Keratinocyte (primary cell): ENCODE measurements around the gene BEST1. TPM values are rescaled to one million over a fixed set of nuclear protein-coding genes. Genes with fewer than 3 reads are reported as not detected.

Source experiments
- DNase-seq: peaks from one replicate; pipeline ENCODE4 v3.0.0-alpha.2; 2011; ENCODE audit warnings: low read depth, missing footprints, low spot score
- FAIRE-seq: peaks from 2 replicates; lab custom pipeline; 2011; peaks lifted over from hg19 to GRCh38; lab: Jason Lieb, UNC
- H2AFZ ChIP-seq: 2 replicates; pipeline ENCODE4 v1.6.0; 2012; ENCODE audit warnings: low read length, control low read depth, inconsistent platforms; ENCODE audit not compliant: control insufficient read depth
- H3K27ac ChIP-seq: 2 replicates; pipeline ENCODE4 v1.5.1; 2011; ENCODE audit warnings: low read length; ENCODE audit not compliant: control insufficient read depth, insufficient read depth
- H3K27me3 ChIP-seq: 3 replicates; pipeline ENCODE4 v1.6.0; 2011; ENCODE audit warnings: low read length; ENCODE audit not compliant: control insufficient read depth, insufficient read depth; ENCODE audit errors: extremely low read depth
- H3K36me3 ChIP-seq, 2 experiments: 2 replicates in 1 of 2; 3 replicates in 1 of 2; pipeline ENCODE4 v1.5.1; 2011; ENCODE audit warnings: low read length in 2 of 2, mild to moderate bottlenecking in 1 of 2; ENCODE audit not compliant: control insufficient read depth in 2 of 2, insufficient read depth in 2 of 2; ENCODE audit errors: extremely low read depth in 1 of 2
- H3K4me1 ChIP-seq: 3 replicates; pipeline ENCODE4 v1.5.1; 2011; ENCODE audit warnings: low read length; ENCODE audit not compliant: control insufficient read depth, insufficient read depth; ENCODE audit errors: extremely low read depth
- H3K4me2 ChIP-seq: 3 replicates; pipeline ENCODE4 v1.6.0; 2011; ENCODE audit warnings: low read depth, low read length; ENCODE audit not compliant: control insufficient read depth, insufficient read depth; ENCODE audit errors: extremely low read depth
- H3K4me3 ChIP-seq, 3 experiments: fragments of 200-600 bp in 1 of 3; sonication (generic) in 1 of 3; 2 replicates in 2 of 3; 3 replicates in 1 of 3; pipeline ENCODE4 v1.5.1; 2011 to 2016; ENCODE audit warnings: low read length in 3 of 3, mild to moderate bottlenecking in 3 of 3, control low read depth in 2 of 3, inconsistent platforms in 1 of 3, low read depth in 1 of 3, mixed read lengths in 1 of 3, mixed run types in 1 of 3, moderate library complexity in 1 of 3; ENCODE audit not compliant: control insufficient read depth in 2 of 3, insufficient read depth in 2 of 3; ENCODE audit errors: extremely low read depth in 1 of 3
- H3K79me2 ChIP-seq: 2 replicates; pipeline ENCODE4 v1.6.0; 2012; ENCODE audit warnings: low read length; ENCODE audit not compliant: control insufficient read depth, insufficient read depth
- H3K9ac ChIP-seq: 3 replicates; pipeline ENCODE4 v1.6.0; 2011; ENCODE audit warnings: low read length; ENCODE audit not compliant: control insufficient read depth, insufficient read depth; ENCODE audit errors: extremely low read depth
- H3K9me1 ChIP-seq: 3 replicates; pipeline ENCODE4 v1.6.0; 2011; ENCODE audit warnings: low read length; ENCODE audit not compliant: control insufficient read depth, insufficient read depth; ENCODE audit errors: extremely low read depth
- H3K9me3 ChIP-seq: 2 replicates; pipeline ENCODE4 v1.5.1; 2012; ENCODE audit warnings: low read depth, low read length; ENCODE audit not compliant: control insufficient read depth
- H4K20me1 ChIP-seq: 3 replicates; pipeline ENCODE4 v1.6.0; 2011; ENCODE audit warnings: low read length; ENCODE audit not compliant: control insufficient read depth, insufficient read depth; ENCODE audit errors: extremely low read depth
- EZH2 ChIP-seq: IDR thresholded peaks from one replicate; pipeline ENCODE4 v1.6.1; 2012; ENCODE audit warnings: inconsistent platforms, mild to moderate bottlenecking, low read length, moderate library complexity
- dilution Hi-C: fragments of 300-500 bp; cut with MboI; formaldehyde crosslinking; loops from one replicate; pipeline ENCODE4 v1.7.0; 2020; ENCODE audit warnings: low sequenced_read_pairs; ENCODE audit not compliant: extremely low pct_ligation_motif_present
- polyA plus RNA-seq, 5 experiments: library from polyadenylated mRNA; depleted of rRNA in 3 of 5; stranded (reverse) in 3 of 5; stranded (forward) in 1 of 5; unstranded in 1 of 5; fragments of >200 nt; gene quantifications; 1 replicate in 1 of 5; 2 replicates in 3 of 5; 3 replicates in 1 of 5; pipeline versions ENCODE4 v1.2.1 to v1.2.3, GENCODE V29; 2011 to 2012; ENCODE audit warnings: missing spikeins in 2 of 5, low read depth in 1 of 5, low replicate concordance in 1 of 5
- TF ChIP-seq, protein P1 (sequence below), 3 experiments: IDR thresholded peaks in 1 of 3; conservative IDR thresholded peaks in 1 of 3; optimal IDR thresholded peaks in 1 of 3; 2 replicates in 2 of 3; 3 replicates in 1 of 3; pipeline versions ENCODE3 to v1.5.1; 2011; ENCODE audit warnings: low read length in 3 of 3, mild to moderate bottlenecking in 3 of 3, moderate library complexity in 2 of 3, control low read depth in 1 of 3, inconsistent platforms in 1 of 3; ENCODE audit not compliant: insufficient read depth in 2 of 3; ENCODE audit errors: extremely low read depth in 1 of 3

Gene BEST1
- polyA plus RNA-seq, 1 donor (not counting 4 experiments of a cell fraction or from before 2014, with no cell fraction given) = 0.13 TPM

DNA sequence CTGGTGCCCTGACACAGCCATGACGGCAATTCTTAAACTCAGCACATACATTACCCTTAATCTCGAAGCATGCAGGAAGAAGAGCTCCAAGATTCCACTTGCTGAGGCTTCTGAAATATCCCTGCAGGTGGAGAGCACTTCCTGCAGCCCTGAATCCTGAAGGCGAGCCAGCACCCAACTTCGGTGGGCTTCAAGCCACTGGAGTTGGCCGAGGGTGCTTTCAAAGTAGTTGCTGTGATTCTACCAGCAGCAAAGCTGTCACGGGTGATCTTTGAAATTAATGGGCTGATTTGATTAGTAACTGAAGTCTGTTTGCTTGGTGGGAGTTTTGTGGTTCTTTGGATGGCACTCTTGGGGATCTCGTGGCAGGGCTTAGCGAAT is 26.3 kb downstream of the BEST1 start:
- H3K9me3 ChIP-seq = no peaks in the 10 kb centered on the region
- no peak for FAIRE-seq
- no peak overlapping the region for H3K4me2 ChIP-seq
- TF ChIP-seq, protein P1, sequence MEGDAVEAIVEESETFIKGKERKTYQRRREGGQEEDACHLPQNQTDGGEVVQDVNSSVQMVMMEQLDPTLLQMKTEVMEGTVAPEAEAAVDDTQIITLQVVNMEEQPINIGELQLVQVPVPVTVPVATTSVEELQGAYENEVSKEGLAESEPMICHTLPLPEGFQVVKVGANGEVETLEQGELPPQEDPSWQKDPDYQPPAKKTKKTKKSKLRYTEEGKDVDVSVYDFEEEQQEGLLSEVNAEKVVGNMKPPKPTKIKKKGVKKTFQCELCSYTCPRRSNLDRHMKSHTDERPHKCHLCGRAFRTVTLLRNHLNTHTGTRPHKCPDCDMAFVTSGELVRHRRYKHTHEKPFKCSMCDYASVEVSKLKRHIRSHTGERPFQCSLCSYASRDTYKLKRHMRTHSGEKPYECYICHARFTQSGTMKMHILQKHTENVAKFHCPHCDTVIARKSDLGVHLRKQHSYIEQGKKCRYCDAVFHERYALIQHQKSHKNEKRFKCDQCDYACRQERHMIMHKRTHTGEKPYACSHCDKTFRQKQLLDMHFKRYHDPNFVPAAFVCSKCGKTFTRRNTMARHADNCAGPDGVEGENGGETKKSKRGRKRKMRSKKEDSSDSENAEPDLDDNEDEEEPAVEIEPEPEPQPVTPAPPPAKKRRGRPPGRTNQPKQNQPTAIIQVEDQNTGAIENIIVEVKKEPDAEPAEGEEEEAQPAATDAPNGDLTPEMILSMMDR (optimal IDR thresholded peaks at IDR 0.05 in 1 of 3, IDR thresholded peaks at IDR 0.05 in 1 of 3, conservative IDR thresholded peaks at IDR 0.05 in 1 of 3; ENCODE audit: extremely low read depth in 1 of 3, insufficient read depth in 2 of 3, low read length in 3 of 3) = no peak
- no peak for TF ChIP-seq EZH2
- no peak overlapping the region for H2AFZ ChIP-seq
- no peak overlapping the region for H3K27ac ChIP-seq
- H3K4me1 ChIP-seq = peaks cover 38% of the 10 kb centered on the region
- H3K36me3 ChIP-seq = no peaks in the 10 kb centered on the region
- H3K9me1 ChIP-seq = no peaks in the 10 kb centered on the region
- no peak overlapping the region for H3K4me3 ChIP-seq
- no peak overlapping the region for H3K9ac ChIP-seq
- H3K27me3 ChIP-seq = no peaks in the 10 kb centered on the region
- dilution Hi-C loops = no loop called here
- no peaks in the 10 kb centered on the region for H3K79me2 ChIP-seq
- DNase-seq = no peak
- no peaks in the 10 kb centered on the region for H4K20me1 ChIP-seq

DNA sequence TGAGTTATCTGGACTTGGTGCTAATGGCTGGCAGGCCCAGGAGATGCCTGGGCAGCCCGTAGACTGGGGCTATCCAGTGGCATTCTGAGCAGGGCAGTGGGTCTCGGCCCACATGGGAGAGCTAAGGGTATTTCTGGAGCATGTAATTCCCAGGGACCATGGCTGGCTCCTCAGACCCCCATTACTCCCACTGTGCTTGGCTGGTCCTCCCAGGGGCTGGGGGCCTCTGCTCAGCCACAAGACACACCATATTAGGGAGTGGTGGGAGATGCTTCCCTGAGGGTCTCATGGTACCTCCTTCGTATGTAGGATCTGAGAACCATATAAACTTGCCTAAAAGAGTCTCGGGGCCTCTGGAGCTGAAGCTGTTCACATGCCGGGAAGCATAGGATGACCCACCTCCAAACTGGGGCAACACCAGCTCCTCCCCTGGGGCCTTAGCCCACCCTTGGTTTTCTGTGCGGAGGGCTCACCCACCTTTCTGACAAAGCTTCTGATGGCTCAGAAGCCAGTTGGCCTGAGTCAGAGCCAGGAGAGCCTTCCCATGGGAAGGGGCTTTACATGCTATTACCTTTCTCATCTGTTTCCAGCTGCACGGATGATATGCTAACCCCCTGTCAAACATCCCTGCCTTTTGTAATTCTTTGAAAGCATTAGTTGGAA is 26.8 kb downstream of the BEST1 start:
- Histone ChIP-seq H3K4me2 (no peak overlapping the region), H4K20me1 (no peaks in the 10 kb centered on the region), H3K27me3 (no peaks in the 10 kb centered on the region), H3K79me2 (no peaks in the 10 kb centered on the region), H3K4me3 (no peak overlapping the region), H3K9me3 (no peaks in the 10 kb centered on the region), H3K9ac (no peak overlapping the region), H3K36me3 (no peaks in the 10 kb centered on the region), H3K4me1 (peaks cover 37% of the 10 kb centered on the region), H3K27ac (no peak overlapping the region), H3K9me1 (no peaks in the 10 kb centered on the region), H2AFZ (no peak overlapping the region)
- TF ChIP-seq, protein P1 (optimal IDR thresholded peaks at IDR 0.05 in 1 of 3, IDR thresholded peaks at IDR 0.05 in 1 of 3, conservative IDR thresholded peaks at IDR 0.05 in 1 of 3; ENCODE audit: extremely low read depth in 1 of 3, insufficient read depth in 2 of 3, low read length in 3 of 3) = no peak
- TF ChIP-seq EZH2 = no peak
- dilution Hi-C loops = no loop called here
- no peak for DNase-seq
- no peak for FAIRE-seq
